Activated CD8-positive, alpha-beta T cell treated with anti-CD3 and anti-CD28 coated beads, Interleukin-2, amount 10 ng/mL, durations not matched to agents 7 days and 5 days (primary cell): ENCODE results near the gene CCDC85C. TPM values are rescaled to one million over a fixed set of nuclear protein-coding genes. Genes with fewer than 3 reads are reported as not detected.

Experiments used
- ATAC-seq: fragments of 150-1000 bp; cut with Tn5 transposase; one replicate; pipeline ENCODE4 v1.10.0; 2021; ENCODE audit warnings: moderate library complexity
- CTCF ChIA-PET: fragments of 350-600 bp; sonication (Branson Sonifier 250); formaldehyde crosslinking; loops from one replicate; lab custom pipeline; 2021; ENCODE audit warnings: antibody characterized with exemption; lab: Charles Lee
- POLR2A ChIA-PET: fragments of 350-600 bp; sonication (Branson Sonifier 250); formaldehyde crosslinking; loops from one replicate; lab custom pipeline; 2021; ENCODE audit warnings: antibody characterized with exemption; lab: Charles Lee
- DNase-seq: peaks from one replicate; pipeline ENCODE4 v3.0.0-alpha.2; 2020
- H3K27ac Mint-ChIP-seq: one replicate; pipeline ENCODE4 v1.8.0; 2021; ENCODE audit warnings: mild to moderate bottlenecking, mixed read lengths
- H3K27me3 Mint-ChIP-seq: one replicate; pipeline ENCODE4 v1.8.0; 2021; ENCODE audit warnings: low read depth, mixed read lengths
- H3K36me3 Mint-ChIP-seq: one replicate; pipeline ENCODE4 v1.8.0; 2021; ENCODE audit warnings: low read depth, mixed read lengths
- H3K4me1 Mint-ChIP-seq: one replicate; pipeline ENCODE4 v1.8.0; 2021; ENCODE audit warnings: low read depth, mixed read lengths
- H3K4me3 Mint-ChIP-seq: one replicate; pipeline ENCODE4 v1.8.0; 2021; ENCODE audit warnings: mild to moderate bottlenecking, mixed read lengths
- H3K9me3 Mint-ChIP-seq: one replicate; pipeline ENCODE4 v1.8.0; 2022; ENCODE audit warnings: mixed read lengths; ENCODE audit not compliant: insufficient read depth
- total RNA-seq, 2 experiments: library from RNA; stranded (reverse); gene quantifications; one replicate each; pipeline ENCODE4 v1.2.3, GENCODE V29; 2021

The CCDC85C gene
- total RNA-seq, 2 experiments from 2014 or later: 7.5 to 8.9 TPM

GRCh38 chr14:99452968-99453367, 151.0 kb downstream of the CCDC85C start:
- DNase-seq (no peak), ATAC-seq (no peak)
- CTCF ChIA-PET: interaction anchor here (1.9 kb wide), 1 partner anchor 7 kb away, joined by 4 read pairs; no protein-coding TSS in a partner anchor
- peaks cover 52% of the 10 kb centered on the region for H3K36me3 Mint-ChIP-seq
- POLR2A ChIA-PET: no interaction called here
- no peaks in the 10 kb centered on the region for H3K9me3 Mint-ChIP-seq
- H3K4me1 Mint-ChIP-seq: no peaks in the 10 kb centered on the region
- no peak overlapping the region for H3K27ac Mint-ChIP-seq
- no peaks in the 10 kb centered on the region for H3K27me3 Mint-ChIP-seq
- H3K4me3 Mint-ChIP-seq: no peak overlapping the region

GRCh38 chr14:99451234-99451633, 152.8 kb downstream of the CCDC85C start:
- Mint-ChIP-seq H3K4me3 (no peak overlapping the region), H3K27ac (peak overlapping the region; percentile 58), H3K4me1 (no peaks in the 10 kb centered on the region), H3K27me3 (no peaks in the 10 kb centered on the region), H3K36me3 (peaks cover 52% of the 10 kb centered on the region), H3K9me3 (no peaks in the 10 kb centered on the region)
- no peak for DNase-seq
- ChIA-PET CTCF (interaction anchor here (0.9 to 1.1 kb wide), 2 partner anchors 16 to 131 kb away, joined by 3 to 4 read pairs; no protein-coding TSS in a partner anchor), POLR2A (no interaction called here)
- no peak for ATAC-seq

GRCh38 chr14:99450266-99450665, 153.7 kb downstream of the CCDC85C start:
- POLR2A ChIA-PET: interaction anchor here (1.3 kb wide), 1 partner anchor 31 kb away, joined by 3 read pairs; the partner anchor contains the start of genes CCNK and SETD3
- no peak overlapping the region for H3K27ac Mint-ChIP-seq
- H3K9me3 Mint-ChIP-seq: no peaks in the 10 kb centered on the region
- no peaks in the 10 kb centered on the region for H3K4me1 Mint-ChIP-seq
- H3K4me3 Mint-ChIP-seq: no peak overlapping the region
- DNase-seq (no peak), ATAC-seq (no peak)
- peaks cover 51% of the 10 kb centered on the region for H3K36me3 Mint-ChIP-seq
- H3K27me3 Mint-ChIP-seq: no peaks in the 10 kb centered on the region
- CTCF ChIA-PET: interaction anchor here (1.1 kb wide), 1 partner anchor 130 kb away, joined by 4 read pairs; no protein-coding TSS in a partner anchor

Other genes starting within 250 kb of the CCDC85C start
- gene SETD3, start 123.3 kb downstream of the CCDC85C start, total RNA-seq: 10 to 100 TPM; 65.2 to 66.0 TPM
- gene CCNK, start 122.8 kb downstream of the CCDC85C start, total RNA-seq: 10 to 100 TPM; 81.0 to 81.2 TPM
- gene HHIPL1, start 40.9 kb upstream of the CCDC85C start, total RNA-seq: not detected
- gene CYP46A1, start 80.1 kb upstream of the CCDC85C start, total RNA-seq: not detected
- gene EML1, start 189.2 kb upstream of the CCDC85C start, total RNA-seq: not detected